Endothelial cell (in vitro differentiated cells): Measurements from ENCODE around the gene NR2E1. TPM values are rescaled to one million over a fixed set of nuclear protein-coding genes. Genes with fewer than 3 reads are reported as not detected.

Experiments used
- DNase-seq: peaks from one replicate; pipeline ENCODE4 v3.0.0; 2021; ENCODE audit warnings: low spot score
- H3K27ac Mint-ChIP-seq: one replicate; pipeline ENCODE4 v1.8.0; 2021; ENCODE audit warnings: mixed read lengths, inconsistent platforms; ENCODE audit not compliant: unreplicated experiment
- H3K27me3 Mint-ChIP-seq: one replicate; pipeline ENCODE4 v1.8.0; 2021; ENCODE audit warnings: mild to moderate bottlenecking, moderate library complexity, mixed read lengths, inconsistent platforms; ENCODE audit not compliant: unreplicated experiment
- H3K36me3 Mint-ChIP-seq: one replicate; pipeline ENCODE4 v1.8.0; 2021; ENCODE audit warnings: mild to moderate bottlenecking, low read depth, mixed read lengths, inconsistent platforms; ENCODE audit not compliant: unreplicated experiment
- H3K4me1 Mint-ChIP-seq: one replicate; pipeline ENCODE4 v1.8.0; 2021; ENCODE audit warnings: mild to moderate bottlenecking, mixed read lengths, inconsistent platforms; ENCODE audit not compliant: unreplicated experiment
- H3K4me3 Mint-ChIP-seq: one replicate; pipeline ENCODE4 v1.8.0; 2021; ENCODE audit warnings: mild to moderate bottlenecking, mixed read lengths, inconsistent platforms; ENCODE audit not compliant: unreplicated experiment
- H3K9me3 Mint-ChIP-seq: one replicate; pipeline ENCODE4 v1.8.0; 2021; ENCODE audit warnings: mixed read lengths, inconsistent platforms; ENCODE audit not compliant: unreplicated experiment
- total RNA-seq: library from RNA; stranded (reverse); fragmentation: NEBNext Ultra II Directional; extraction: Animal tissue kit (Norgen Biotek cat#: 25700); gene quantifications from one replicate; pipeline ENCODE4 v1.2.1, GENCODE V29; 2021; ENCODE audit not compliant: unreplicated experiment
- TF ChIP-seq, protein P1 (sequence below): fragments of 200-600 bp; sonication (generic); IDR thresholded peaks from one replicate; pipeline ENCODE4 v1.5.0; 2021; ENCODE audit warnings: antibody characterized with exemption; ENCODE audit not compliant: unreplicated experiment

Gene NR2E1
- total RNA-seq, 1 donor from 2014 or later, result not detected

DNA sequence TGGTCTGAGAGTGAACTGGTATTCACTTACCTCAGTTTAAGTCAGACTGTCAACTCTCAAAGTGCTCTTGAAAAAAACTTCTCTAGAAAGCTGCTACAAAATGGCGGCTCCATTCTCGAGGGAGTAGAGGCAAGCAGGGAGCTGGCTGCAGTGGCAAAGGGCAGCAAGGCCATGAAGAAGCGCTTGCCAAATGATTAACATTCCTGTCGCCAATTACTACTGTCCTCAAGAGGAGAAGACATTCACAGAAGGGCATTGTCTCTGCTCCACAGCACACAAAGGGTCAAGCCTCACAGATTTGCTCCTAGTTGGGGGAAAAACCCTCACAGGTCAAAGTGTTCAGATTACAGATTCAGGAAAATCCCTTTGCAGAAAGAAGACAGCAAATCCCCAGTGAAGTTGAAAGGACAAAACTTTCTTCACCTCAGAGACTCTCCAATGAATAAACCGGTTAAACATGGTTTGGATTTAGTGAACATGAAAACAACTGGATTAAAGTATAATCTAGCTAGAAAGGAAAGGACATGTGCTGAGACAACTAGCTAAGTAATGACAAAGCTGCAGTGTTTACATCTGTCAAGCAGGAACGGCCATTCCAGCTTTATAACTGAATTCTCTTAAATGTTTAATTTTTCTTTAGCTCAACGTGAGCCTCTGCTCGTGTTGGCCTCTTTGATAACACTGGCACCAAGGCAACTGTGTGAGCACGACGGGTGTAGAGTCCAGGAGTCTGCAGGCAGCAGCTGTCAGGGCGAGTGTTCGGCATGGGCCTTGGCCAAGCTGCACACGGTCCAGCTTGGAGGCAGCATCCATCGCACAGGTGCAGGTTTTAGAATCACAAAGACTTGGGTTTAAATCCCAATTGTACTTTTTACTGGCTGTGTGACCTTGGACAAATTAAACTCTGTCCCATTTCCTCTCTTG, 37.6 kb downstream of the NR2E1 start:
- Mint-ChIP-seq H3K9me3 (no peaks in the 10 kb centered on the region), H3K4me3 (no peak overlapping the region), H3K4me1 (peaks cover 15% of the 10 kb centered on the region), H3K27me3 (no peaks in the 10 kb centered on the region), H3K36me3 (peaks cover 7% of the 10 kb centered on the region), H3K27ac (no peak overlapping the region)
- TF ChIP-seq, protein P1, sequence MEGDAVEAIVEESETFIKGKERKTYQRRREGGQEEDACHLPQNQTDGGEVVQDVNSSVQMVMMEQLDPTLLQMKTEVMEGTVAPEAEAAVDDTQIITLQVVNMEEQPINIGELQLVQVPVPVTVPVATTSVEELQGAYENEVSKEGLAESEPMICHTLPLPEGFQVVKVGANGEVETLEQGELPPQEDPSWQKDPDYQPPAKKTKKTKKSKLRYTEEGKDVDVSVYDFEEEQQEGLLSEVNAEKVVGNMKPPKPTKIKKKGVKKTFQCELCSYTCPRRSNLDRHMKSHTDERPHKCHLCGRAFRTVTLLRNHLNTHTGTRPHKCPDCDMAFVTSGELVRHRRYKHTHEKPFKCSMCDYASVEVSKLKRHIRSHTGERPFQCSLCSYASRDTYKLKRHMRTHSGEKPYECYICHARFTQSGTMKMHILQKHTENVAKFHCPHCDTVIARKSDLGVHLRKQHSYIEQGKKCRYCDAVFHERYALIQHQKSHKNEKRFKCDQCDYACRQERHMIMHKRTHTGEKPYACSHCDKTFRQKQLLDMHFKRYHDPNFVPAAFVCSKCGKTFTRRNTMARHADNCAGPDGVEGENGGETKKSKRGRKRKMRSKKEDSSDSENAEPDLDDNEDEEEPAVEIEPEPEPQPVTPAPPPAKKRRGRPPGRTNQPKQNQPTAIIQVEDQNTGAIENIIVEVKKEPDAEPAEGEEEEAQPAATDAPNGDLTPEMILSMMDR, result no peak
- DNase-seq, result no peak

DNA sequence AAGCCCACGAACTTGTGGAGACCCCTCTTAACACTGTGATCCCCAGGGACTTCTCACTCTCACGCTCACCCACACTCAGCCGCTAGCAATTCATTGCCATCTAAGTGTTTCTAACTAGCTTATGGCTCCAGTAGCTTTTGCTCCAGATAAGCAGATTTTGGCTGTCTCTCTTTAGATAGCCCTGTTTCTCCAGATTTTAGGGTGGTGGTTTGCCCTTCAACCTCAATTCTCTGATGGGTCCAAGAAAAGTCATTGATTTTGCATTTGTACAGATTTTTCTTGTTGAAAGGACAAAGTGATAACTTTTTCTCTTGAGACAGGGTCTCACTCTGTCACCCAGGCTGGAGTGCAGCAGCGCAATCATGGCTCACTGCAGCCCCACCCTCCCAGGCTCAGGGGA, 41.2 kb downstream of the NR2E1 start:
- Mint-ChIP-seq H3K4me3 (no peak overlapping the region), H3K4me1 (peaks cover 15% of the 10 kb centered on the region), H3K27ac (no peak overlapping the region), H3K9me3 (no peaks in the 10 kb centered on the region), H3K27me3 (no peaks in the 10 kb centered on the region), H3K36me3 (peaks cover 19% of the 10 kb centered on the region)
- TF ChIP-seq, protein P1, result no peak
- DNase-seq, result no peak

DNA sequence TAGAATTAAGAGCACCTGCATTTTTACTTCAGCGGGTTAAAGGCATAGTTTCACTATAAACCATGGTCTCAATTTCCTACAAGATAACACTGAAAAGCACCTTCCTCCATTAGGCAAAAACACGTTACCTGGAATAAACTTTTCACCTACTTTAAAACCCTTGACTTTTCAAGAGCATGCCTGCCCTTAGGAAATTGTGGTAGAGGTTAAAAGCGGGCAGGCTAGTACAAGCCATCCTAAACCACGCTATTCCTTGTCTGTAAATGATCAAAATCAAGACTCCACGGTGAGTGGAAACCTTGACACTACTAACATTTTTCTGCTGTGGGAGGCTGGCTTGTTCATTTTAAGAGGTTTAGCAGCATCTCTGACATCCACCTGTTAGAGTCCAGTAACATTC, 43.9 kb downstream of the NR2E1 start:
- TF ChIP-seq, protein P1, result no peak
- no peaks in the 10 kb centered on the region for H3K9me3 Mint-ChIP-seq
- peaks cover 15% of the 10 kb centered on the region for H3K36me3 Mint-ChIP-seq
- H3K27ac Mint-ChIP-seq, result no peak overlapping the region
- no peak for DNase-seq
- H3K4me1 Mint-ChIP-seq, result peaks cover 15% of the 10 kb centered on the region
- H3K27me3 Mint-ChIP-seq, result no peaks in the 10 kb centered on the region
- no peak overlapping the region for H3K4me3 Mint-ChIP-seq

DNA sequence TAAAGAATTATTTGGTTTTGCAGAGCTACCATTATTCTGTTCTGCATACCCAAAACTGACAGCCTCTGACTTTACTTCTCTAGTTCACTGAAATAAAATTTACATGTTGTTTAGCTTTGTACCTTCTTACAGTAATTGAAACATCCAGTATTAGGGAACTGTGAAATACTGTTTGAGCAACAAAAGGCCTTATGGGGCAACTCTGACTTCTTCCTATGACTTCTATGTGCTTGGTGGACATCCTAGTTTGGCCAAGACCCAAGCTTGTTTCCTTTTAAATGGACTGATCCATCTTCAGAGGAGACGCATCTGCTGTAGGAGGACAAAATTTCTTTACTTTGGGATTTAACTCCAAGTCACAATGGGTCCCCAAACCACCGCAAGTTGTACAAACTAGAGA, 44.7 kb downstream of the NR2E1 start:
- peaks cover 15% of the 10 kb centered on the region for H3K4me1 Mint-ChIP-seq
- DNase-seq, result no peak
- H3K4me3 Mint-ChIP-seq, result no peak overlapping the region
- TF ChIP-seq, protein P1, result no peak
- peaks cover 19% of the 10 kb centered on the region for H3K36me3 Mint-ChIP-seq
- no peaks in the 10 kb centered on the region for H3K9me3 Mint-ChIP-seq
- H3K27me3 Mint-ChIP-seq, result no peaks in the 10 kb centered on the region
- H3K27ac Mint-ChIP-seq, result no peak overlapping the region

DNA sequence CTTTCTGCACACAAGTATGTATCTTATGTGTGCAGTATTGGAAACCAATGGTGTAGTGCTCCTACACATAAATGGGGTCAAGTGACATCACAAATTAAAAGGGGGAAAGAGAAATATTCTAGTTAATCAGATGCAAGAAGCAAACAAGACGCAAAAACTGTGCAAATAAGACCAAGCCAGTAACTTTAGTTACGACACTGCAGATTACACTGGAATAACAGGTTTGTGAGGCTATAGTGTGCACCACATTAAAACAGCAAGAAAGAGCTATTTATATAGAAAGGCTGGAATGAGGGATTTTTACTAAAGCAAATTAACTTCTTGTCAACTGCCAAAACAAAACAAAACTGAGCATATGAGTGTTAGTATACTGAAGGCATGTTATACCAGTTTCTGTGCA, 45.8 kb downstream of the NR2E1 start:
- Mint-ChIP-seq H3K36me3 (peaks cover 19% of the 10 kb centered on the region), H3K9me3 (no peaks in the 10 kb centered on the region), H3K27ac (no peak overlapping the region), H3K4me1 (peaks cover 12% of the 10 kb centered on the region), H3K4me3 (no peak overlapping the region), H3K27me3 (no peaks in the 10 kb centered on the region)
- DNase-seq, result no peak
- TF ChIP-seq, protein P1, result no peak
